Erythroblast (primary cell): ENCODE results near the gene COX8A.
"Not testable (repeated sequence)": the region's sequence is repeated elsewhere in the genome, so short reads cannot be mapped to it uniquely, and the experiment has no call there.

Experiments
- DNase-seq, 2 experiments: peaks; one replicate each; lab custom pipeline; 2025; lab: John Stamatoyannopoulos, UW
- GATA1 ChIP-seq: IDR thresholded peaks from 2 replicates; pipeline ENCODE4 v1.6.1; 2011; ENCODE audit warnings: low read depth, mild to moderate bottlenecking, control low read depth, low read length, moderate library complexity
- POLR2A ChIP-seq: IDR thresholded peaks from 2 replicates; pipeline ENCODE4 v1.6.1; 2011; ENCODE audit warnings: mild to moderate bottlenecking, low read length

Gene COX8A

DNA sequence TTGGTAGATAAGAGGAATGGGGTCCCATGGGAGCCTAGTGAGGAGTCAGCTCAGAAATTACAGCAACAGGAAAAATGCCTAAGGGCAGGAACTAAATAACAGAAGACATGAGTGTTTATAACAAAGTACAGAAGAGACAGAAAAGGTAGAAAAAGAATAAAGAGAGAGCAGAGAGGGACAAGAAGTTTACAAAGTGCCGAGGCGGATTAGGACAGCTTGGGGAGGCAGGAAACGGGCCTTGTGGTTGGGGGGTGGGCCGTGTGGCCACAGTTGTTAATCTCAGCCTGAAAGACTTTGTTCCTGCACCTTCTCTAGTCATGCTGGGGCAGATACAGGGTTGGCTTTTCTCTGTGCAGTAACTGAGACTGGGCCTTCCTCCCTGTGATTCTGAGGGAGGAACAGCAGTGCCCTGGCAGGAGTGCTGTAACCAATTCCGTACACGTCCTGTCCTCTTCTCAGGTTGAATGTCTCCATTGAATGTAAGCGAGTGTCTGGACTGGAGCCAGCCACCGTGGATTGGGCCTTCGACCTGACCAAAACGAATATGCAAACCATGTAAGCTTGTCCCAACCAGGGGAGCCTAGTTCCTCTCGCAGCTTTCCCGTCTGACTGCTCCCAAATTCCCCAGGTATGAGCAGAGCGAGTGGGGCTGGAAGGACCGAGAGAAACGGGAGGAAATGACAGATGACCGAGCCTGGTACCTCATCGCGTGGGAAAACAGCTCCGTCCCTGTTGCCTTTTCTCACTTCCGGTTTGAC lies 22.5 kb upstream of the COX8A start:
- no peak for DNase-seq
- TF ChIP-seq POLR2A (no peak), GATA1 (no peak)

DNA sequence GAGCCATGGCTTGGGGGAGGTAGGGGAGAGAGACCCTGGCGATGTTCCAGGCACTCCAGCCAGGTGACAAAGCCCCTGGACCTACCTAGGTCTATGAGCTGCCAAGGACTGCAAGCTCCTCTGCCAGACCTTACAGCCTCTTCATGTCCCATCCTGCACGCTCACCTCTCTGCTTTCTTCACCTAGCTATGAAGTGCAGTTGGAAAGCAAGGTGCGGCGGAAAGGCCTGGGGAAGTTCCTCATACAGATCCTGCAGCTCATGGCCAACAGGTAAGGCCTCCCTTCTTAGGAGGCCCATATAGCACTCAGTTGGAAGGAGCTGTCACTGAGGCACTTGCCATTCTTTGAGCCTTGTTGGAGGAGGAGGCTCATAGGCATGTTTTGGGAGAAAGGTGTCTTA lies 21.9 kb upstream of the COX8A start:
- no peak for TF ChIP-seq GATA1
- TF ChIP-seq POLR2A: no peak
- DNase-seq: no peak

DNA sequence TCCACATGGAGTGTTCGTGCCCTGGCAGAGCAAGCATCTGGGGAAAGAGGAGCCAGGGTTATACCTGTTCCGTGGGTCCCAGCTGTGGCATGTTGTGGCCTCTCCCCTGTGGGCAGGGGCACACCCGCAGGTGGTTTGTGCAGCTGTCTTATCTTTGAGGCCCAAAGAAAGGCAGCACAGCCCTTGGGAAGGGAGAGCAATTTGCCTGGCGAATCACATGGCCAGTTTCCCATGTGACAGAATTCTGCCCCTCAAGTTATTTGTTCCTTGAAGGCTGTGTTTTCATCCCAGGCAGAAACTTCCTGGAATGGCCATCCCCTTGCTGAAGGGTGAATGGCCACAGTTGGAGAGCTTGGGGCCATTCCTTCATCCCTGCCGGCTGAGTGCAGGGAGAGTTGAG lies 16.4 kb upstream of the COX8A start:
- peak; percentile 19 to 51 for DNase-seq
- TF ChIP-seq POLR2A (no peak), GATA1 (no peak)

DNA sequence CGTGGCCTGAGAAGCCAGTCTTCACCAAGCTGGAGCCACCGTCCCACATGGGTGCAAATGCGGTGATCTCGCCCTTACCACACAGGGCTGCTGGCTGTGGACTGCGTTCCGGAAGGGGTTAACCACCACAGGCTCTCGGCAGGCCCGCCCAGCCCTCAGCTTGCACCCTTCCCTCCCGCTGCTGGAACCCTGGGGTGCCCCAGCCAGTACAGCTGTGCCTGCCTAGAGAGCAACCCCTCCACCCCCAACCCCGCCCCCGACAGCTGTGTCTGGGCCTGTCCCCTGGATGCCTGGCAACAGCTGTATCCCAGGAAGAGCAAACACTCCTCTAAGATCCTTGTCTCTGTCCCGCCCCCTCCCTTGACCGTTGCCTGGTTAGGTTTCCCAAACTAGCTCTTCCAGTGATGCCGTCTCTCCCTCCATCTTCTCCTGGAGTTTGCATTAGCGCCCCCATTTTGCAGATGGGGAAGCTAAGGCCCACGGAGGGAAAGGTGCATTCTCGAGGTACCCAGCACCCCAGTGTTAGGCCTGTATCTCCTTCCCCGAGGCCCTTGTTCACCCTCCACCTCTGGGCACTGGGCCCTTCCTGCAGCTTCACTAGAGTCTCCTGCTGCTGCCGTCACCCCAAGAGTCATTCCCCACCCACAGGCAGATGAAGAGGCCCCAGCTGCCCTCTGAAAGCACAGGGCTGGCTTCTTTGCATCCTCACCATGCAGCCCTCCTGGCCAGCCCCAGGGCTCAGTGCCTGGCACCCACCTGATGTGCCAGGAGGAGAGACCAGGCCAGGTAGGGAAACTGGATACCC lies 12.6 kb upstream of the COX8A start:
- no peak for DNase-seq
- TF ChIP-seq POLR2A: no peak
- TF ChIP-seq GATA1: no peak

DNA sequence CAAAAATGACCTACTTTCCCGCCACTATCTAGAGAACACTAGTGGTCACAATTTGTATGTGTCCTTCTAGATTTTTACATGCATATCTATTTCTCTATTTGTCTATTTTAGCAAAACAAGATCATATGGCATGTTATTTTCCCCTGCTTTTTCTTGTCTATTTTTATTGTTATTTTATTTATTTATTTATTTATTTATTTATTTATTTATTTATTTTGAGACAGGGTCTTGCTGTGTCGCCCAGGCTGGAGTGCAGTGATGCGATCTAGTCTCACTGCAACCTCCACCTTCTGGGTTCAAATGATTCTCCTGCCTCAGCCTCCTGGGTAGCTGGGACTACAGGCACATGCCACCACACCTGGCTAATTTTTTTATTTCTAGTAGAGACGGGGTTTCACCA lies 10.5 kb upstream of the COX8A start:
- DNase-seq: not testable (repeated sequence)

DNA sequence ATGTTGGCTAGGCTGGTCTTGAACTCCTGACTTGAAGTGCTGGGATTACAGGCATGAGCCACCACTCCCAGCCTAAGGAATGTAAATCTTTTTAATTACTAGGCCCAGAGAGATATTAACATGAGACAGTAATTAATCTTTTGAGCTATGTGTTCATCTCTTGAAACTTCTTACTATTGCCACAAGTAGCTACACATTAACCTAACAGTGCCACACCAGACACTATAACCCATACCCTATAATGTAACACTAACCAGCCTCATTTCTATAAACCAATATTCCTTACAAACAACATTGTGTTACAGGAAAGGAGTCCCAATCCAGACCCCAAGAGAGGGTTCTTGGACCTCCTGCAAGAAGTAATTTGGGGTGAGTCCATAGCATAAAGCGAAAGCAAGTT lies 8.0 kb upstream of the COX8A start:
- DNase-seq: no peak
- TF ChIP-seq GATA1 (no peak), POLR2A (no peak)

DNA sequence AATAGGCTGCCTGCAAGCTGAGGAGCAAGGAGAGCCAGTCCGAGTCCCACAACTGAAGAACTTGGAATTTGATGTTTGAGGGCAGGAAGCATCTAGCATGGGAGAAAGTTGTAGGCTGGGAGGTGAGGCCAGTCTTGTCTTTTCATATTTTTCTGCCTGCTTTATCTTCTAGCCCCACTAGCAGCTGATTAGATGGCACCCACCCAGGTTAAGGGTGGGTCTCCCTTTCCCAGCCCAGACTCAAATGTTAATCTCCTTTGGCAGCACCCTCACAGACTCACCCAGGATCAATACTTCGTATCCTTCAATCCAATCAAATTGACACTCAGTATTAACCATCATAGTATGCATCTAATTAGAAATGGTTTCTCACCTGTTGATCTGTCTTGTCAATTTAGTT lies 5.0 kb upstream of the COX8A start:
- TF ChIP-seq POLR2A: no peak
- TF ChIP-seq GATA1: no peak
- peak; percentile 72 to 86 for DNase-seq

DNA sequence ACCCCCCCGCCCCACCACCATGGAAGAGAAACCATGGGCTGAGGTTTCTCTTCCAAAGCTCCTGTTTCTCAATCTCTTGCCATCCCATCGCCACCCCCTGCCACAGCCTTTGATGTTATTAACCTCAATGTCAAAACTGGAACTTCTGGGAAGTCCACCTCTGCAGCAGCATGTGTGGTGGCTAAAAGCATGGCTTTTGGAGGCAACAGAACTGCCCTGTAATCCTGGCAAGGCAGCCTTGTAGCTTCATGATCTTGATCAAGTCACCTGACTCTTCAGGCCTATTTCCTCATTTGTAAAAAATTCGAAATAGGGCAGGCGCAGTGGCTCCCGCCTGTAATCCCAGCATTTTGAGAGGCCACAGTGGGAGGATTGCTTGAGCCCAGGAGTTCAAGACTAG lies 3.5 kb upstream of the COX8A start:
- TF ChIP-seq POLR2A: no peak
- no peak for TF ChIP-seq GATA1

DNA sequence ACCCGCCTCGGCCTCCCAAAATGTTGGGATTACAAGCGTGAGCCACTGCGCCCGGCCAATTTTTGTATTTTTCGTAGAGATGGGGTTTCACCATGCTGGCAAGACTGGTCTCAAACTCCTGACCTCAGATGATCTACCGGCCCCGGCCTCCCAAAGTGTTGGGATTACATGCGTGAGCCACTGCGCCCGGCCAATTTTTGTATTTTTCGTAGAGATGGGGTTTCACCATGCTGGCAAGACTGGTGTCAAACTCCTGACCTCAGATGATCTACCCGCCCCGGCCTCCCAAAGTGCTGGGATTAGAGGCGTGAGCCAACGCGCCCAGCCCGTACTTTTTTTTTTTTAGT lies 535 bp upstream of the COX8A start:
- DNase-seq: not testable (repeated sequence)

More for the DNA sequence above, 3.5 kb upstream of the COX8A start:
- peak; percentile 33 to 36 for DNase-seq

DNA sequence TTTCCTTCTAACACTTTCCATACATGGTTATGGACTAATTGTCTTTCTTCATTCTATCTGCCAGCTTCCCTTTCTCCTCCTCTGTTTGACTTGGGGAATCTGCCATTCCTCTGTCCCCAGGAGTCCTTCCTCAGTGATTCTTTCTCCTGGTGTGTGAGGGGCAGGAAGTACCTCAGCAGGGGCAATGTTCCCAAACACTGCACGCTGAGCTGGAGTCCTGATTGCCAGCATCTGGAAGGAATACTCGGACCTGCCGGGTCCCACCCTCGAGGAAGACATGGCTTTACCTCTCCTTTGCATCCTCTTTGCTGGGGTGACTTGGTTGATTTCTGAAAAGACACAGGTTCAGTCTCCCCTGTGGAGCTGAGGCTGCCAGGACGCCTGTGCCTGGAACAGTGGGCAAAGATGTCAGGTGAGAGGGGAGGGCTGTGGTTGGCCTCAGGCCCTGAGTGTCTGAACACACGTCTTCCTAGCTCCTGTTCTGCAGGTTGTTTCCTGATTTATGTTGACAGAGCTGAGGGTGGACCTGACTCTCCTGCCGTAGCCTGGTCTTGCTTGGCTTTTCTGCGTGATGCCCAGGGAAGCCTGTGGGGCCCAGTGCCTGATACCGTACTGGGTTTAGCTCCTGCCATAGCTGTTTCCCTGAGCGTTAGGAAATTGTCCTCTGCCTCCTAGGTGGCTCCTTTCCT lies 4.3 kb downstream of the COX8A start:
- no peak for DNase-seq
- no peak for TF ChIP-seq POLR2A
- no peak for TF ChIP-seq GATA1

DNA sequence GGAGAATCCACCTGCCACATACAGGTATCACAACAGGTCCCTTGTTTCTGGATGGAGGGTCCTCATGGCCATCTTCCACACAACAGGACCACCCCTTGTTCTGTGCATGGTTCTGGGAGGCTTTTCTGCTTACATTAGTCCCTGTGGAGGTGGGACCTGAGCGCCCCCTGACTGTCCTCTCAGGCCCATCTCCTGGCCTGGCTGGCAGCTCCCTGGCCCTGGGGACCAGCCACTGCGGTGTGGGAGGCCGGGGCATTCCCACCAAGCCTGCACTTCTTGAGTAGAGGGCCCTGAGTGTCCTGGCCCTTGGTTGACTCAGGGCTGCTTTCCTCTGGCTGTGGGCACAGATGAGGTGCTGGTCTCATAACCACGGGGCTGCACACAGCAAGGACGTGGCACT lies 5.0 kb downstream of the COX8A start:
- no peak for DNase-seq
- no peak for TF ChIP-seq POLR2A
- no peak for TF ChIP-seq GATA1

DNA sequence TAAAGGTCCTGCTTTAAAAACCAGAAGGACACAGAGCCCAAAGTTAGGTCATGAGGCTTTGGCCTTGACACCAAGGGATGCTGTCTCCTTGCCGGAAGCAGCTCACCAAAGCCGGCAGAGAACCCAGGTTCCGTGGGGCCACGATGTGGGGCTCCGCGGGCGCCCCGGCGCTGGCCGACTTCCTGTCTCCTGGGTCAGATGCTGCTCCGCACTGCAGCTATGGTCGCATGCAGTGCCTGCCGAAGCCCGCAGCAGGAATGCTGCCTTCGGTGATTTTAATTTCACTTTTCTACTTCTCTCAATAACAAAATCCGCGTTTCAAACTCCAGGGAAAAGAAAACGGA lies 11.4 kb downstream of the COX8A start:
- TF ChIP-seq GATA1: no peak
- no peak for TF ChIP-seq POLR2A
- peak; percentile 51 to 61 for DNase-seq

DNA sequence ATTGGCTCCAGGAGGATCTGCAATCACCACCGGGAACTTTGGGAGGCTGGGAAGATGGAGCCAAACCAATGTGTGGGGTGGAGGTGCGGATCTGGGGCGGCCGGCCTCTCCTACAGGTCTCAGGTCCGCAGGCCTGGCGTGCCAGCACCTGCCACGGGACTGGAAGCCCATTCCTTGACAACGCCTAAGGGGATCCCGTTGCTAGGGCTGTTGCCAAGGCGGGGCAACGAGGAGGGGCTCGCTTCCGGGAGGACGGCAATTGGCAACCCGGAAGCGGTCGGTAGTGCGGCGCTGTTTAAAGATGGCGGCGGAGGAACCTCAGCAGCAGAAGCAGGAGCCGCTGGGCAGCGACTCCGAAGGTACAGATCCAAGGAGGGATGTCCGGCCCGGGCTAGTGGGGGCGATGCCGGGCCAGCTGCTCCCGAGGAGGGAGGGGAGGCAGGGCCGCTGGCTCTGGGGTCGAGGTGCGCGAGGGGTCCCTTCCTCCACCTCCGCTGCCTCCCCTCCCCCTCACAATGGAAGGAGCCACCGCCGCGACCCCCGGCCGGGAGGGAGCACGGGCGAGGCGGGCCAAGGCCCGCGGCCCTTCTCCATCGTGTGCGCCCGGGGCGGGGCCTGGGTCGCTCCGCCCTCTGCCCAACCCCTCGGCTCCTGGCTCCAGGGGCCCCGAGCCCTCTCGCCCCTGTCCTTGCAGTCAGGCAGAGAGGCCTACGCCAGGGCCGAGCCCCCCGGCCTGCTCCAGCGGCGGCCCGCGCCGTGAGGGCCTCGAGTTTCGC lies 11.9 kb downstream of the COX8A start, which contains the start of gene OTUB1:
OTUB1 (plus strand) TSS at position 283 of the 776 bp plus-strand sequence; CDS start at position 302, 19 bp downstream.
- no peak for TF ChIP-seq GATA1
- TF ChIP-seq POLR2A: peak; percentile 84
- DNase-seq: peak; percentile 85 to 89
